ENCODE data around the gene ARHGDIG. TPM values are rescaled to one million over a fixed set of nuclear protein-coding genes. Genes with fewer than 3 reads are reported as not detected.

The ARHGDIG gene
- total and polyA plus RNA-seq, 2 donors from 2014 or later: 0.88 TPM; not detected in 1

GRCh38 chr16:260326-260725 is 20.1 kb upstream of the ARHGDIG start:
- Histone ChIP-seq H3K9ac (ENCODE audit: low read length in 3 of 3) (no peak overlapping the region), H3K36me3 (ENCODE audit: control insufficient read depth in 2 of 3, insufficient read depth in 3 of 3, low read length in 3 of 3) (peaks cover 0 to 30% (median 16%) of the 10 kb centered on the region in 3 donors), H3K4me3 (ENCODE audit: low read length in 3 of 3) (no peak overlapping the region), H3K27me3 (ENCODE audit: control insufficient read depth, insufficient read depth, low read length) (no peaks in the 10 kb centered on the region), H3K9me3 (ENCODE audit: control insufficient read depth in 2 of 3, insufficient read depth in 1 of 3, low read length in 3 of 3) (no peaks in the 10 kb centered on the region), H3K4me1 (ENCODE audit: control insufficient read depth in 2 of 3, insufficient read depth in 2 of 3, low read depth in 1 of 3, low read length in 3 of 3) (no peaks in the 10 kb centered on the region), H3K27ac (ENCODE audit: low read depth in 2 of 2, low read length in 2 of 2) (no peak overlapping the region)
- no peak for DNase-seq
- intact Hi-C loops (cut with DNase I): no loop called here
- no peak for FAIRE-seq
- no peak for TF ChIP-seq CTCF (IDR thresholded peaks at IDR 0.05; ENCODE audit: borderline replicate concordance, extremely low read depth, insufficient read depth)

GRCh38 chr16:261031-261691 is 19.2 kb upstream of the ARHGDIG start:
- FAIRE-seq (no peak), DNase-seq (no peak)
- no peak overlapping the region for H3K27ac ChIP-seq (ENCODE audit: low read depth in 2 of 2, low read length in 2 of 2)
- no peak overlapping the region for H3K4me3 ChIP-seq (ENCODE audit: low read length in 3 of 3)
- H3K9ac ChIP-seq (ENCODE audit: low read length in 3 of 3): no peak overlapping the region
- H3K36me3 ChIP-seq (ENCODE audit: control insufficient read depth in 2 of 3, insufficient read depth in 3 of 3, low read length in 3 of 3): peaks cover 0 to 30% (median 14%) of the 10 kb centered on the region in 3 donors
- no peak for TF ChIP-seq CTCF (IDR thresholded peaks at IDR 0.05; ENCODE audit: borderline replicate concordance, extremely low read depth, insufficient read depth)
- H3K27me3 ChIP-seq (ENCODE audit: control insufficient read depth, insufficient read depth, low read length): no peaks in the 10 kb centered on the region
- no peaks in the 10 kb centered on the region for H3K9me3 ChIP-seq (ENCODE audit: control insufficient read depth in 2 of 3, insufficient read depth in 1 of 3, low read length in 3 of 3)
- intact Hi-C loops (cut with DNase I): no loop called here
- no peaks in the 10 kb centered on the region for H3K4me1 ChIP-seq (ENCODE audit: control insufficient read depth in 2 of 3, insufficient read depth in 2 of 3, low read depth in 1 of 3, low read length in 3 of 3)

GRCh38 chr16:262121-262745 is 18.2 kb upstream of the ARHGDIG start:
- Histone ChIP-seq H3K27me3 (ENCODE audit: control insufficient read depth, insufficient read depth, low read length) (no peaks in the 10 kb centered on the region), H3K27ac (ENCODE audit: low read depth in 2 of 2, low read length in 2 of 2) (no peak overlapping the region), H3K4me3 (ENCODE audit: low read length in 3 of 3) (no peak overlapping the region), H3K9me3 (ENCODE audit: control insufficient read depth in 2 of 3, insufficient read depth in 1 of 3, low read length in 3 of 3) (no peaks in the 10 kb centered on the region), H3K36me3 (ENCODE audit: control insufficient read depth in 2 of 3, insufficient read depth in 3 of 3, low read length in 3 of 3) (peaks cover 0 to 30% (median 14%) of the 10 kb centered on the region in 3 donors), H3K4me1 (ENCODE audit: control insufficient read depth in 2 of 3, insufficient read depth in 2 of 3, low read depth in 1 of 3, low read length in 3 of 3) (no peaks in the 10 kb centered on the region), H3K9ac (ENCODE audit: low read length in 3 of 3) (no peak overlapping the region)
- DNase-seq (no peak), FAIRE-seq (no peak)
- intact Hi-C loops (cut with DNase I): no loop called here
- no peak for TF ChIP-seq CTCF (IDR thresholded peaks at IDR 0.05; ENCODE audit: borderline replicate concordance, extremely low read depth, insufficient read depth)

Measured in kidney (tissue), 14 donors.